Measurements from ENCODE around the gene MLYCD.

- TF ChIP-seq, protein P1, sequence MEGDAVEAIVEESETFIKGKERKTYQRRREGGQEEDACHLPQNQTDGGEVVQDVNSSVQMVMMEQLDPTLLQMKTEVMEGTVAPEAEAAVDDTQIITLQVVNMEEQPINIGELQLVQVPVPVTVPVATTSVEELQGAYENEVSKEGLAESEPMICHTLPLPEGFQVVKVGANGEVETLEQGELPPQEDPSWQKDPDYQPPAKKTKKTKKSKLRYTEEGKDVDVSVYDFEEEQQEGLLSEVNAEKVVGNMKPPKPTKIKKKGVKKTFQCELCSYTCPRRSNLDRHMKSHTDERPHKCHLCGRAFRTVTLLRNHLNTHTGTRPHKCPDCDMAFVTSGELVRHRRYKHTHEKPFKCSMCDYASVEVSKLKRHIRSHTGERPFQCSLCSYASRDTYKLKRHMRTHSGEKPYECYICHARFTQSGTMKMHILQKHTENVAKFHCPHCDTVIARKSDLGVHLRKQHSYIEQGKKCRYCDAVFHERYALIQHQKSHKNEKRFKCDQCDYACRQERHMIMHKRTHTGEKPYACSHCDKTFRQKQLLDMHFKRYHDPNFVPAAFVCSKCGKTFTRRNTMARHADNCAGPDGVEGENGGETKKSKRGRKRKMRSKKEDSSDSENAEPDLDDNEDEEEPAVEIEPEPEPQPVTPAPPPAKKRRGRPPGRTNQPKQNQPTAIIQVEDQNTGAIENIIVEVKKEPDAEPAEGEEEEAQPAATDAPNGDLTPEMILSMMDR (IDR thresholded peaks at IDR 0.05): no peak
- TF ChIP-seq EP300 (IDR thresholded peaks at IDR 0.05) (no peak), POLR2A (IDR thresholded peaks at IDR 0.05; ENCODE audit: low read depth) (no peak)
These were observed 13.8 kb downstream of the MLYCD start for GRCh38 chr16:83912519-83913244.

Data from esophagus muscularis mucosa (tissue), 4 donors.